ENCODE measurements around the gene WNT6.

DNA sequence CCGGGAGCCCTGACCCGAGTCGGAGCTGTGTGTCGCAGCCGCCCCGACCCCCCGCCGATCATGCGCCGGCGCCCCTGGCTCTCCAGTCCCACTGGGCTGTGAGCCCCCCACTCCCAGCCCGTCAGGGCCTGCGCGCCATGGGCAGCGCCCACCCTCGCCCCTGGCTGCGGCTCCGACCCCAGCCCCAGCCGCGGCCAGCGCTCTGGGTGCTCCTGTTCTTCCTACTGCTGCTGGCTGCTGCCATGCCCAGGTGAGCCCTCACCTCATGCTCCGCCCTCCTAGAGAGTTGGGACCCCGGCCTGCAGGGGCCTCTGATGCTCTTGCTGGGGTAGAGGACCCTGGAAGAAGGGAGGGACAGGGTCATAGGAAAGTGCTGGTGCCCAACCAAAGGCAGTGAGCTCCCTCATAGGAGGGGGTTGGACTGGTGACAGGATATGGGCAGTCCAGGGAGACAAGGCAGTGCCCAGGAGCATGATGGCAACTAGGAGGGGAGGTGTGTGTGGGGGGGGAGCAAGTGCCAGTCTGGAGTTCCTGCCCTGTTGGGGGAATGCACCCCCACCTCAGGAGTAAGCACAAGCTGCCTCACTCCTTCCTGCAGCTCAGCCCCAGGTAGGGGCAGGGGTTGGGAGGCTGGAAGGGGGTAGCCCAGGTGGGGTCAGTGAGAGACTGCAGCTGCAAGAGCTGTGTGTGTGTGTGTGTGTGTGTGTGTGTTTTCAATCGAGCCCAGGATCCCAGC, 21.4 kb downstream of the WNT6 start:
- TF ChIP-seq, protein P1, sequence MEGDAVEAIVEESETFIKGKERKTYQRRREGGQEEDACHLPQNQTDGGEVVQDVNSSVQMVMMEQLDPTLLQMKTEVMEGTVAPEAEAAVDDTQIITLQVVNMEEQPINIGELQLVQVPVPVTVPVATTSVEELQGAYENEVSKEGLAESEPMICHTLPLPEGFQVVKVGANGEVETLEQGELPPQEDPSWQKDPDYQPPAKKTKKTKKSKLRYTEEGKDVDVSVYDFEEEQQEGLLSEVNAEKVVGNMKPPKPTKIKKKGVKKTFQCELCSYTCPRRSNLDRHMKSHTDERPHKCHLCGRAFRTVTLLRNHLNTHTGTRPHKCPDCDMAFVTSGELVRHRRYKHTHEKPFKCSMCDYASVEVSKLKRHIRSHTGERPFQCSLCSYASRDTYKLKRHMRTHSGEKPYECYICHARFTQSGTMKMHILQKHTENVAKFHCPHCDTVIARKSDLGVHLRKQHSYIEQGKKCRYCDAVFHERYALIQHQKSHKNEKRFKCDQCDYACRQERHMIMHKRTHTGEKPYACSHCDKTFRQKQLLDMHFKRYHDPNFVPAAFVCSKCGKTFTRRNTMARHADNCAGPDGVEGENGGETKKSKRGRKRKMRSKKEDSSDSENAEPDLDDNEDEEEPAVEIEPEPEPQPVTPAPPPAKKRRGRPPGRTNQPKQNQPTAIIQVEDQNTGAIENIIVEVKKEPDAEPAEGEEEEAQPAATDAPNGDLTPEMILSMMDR (IDR thresholded peaks at IDR 0.05) = no peak
- TF ChIP-seq ZFX (IDR thresholded peaks at IDR 0.05; ENCODE audit: borderline replicate concordance) = no peak
